ENCODE data around the gene COX17.

COX17 gene

GRCh38 chr3:119675188-119675874 lies 1.9 kb downstream of the COX17 start:
- no peak for TF ChIP-seq CTCF (IDR thresholded peaks at IDR 0.05; ENCODE audit: insufficient read depth, low read depth, low read length, missing control alignments)
- peak overlapping the region; percentile 85 for H3K4me3 ChIP-seq (ENCODE audit: low read depth, low read length)
- no peak for DNase-seq (ENCODE audit: low read depth)

- no peak overlapping the region for H3K4me3 ChIP-seq (ENCODE audit: low read depth, low read length)
- no peak for TF ChIP-seq CTCF (IDR thresholded peaks at IDR 0.05; ENCODE audit: insufficient read depth, low read depth, low read length, missing control alignments)
- DNase-seq (ENCODE audit: low read depth): no peak
Observed at GRCh38 chr3:119673875-119674274, 3.3 kb downstream of the COX17 start.

GRCh38 chr3:119672776-119673175 lies 4.4 kb downstream of the COX17 start:
- no peak overlapping the region for H3K4me3 ChIP-seq (ENCODE audit: low read depth, low read length)
- TF ChIP-seq CTCF (IDR thresholded peaks at IDR 0.05; ENCODE audit: insufficient read depth, low read depth, low read length, missing control alignments): no peak
- no peak for DNase-seq (ENCODE audit: low read depth)

- no peak for DNase-seq (ENCODE audit: low read depth)
- no peak for TF ChIP-seq CTCF (IDR thresholded peaks at IDR 0.05; ENCODE audit: insufficient read depth, low read depth, low read length, missing control alignments)
- H3K4me3 ChIP-seq (ENCODE audit: low read depth, low read length): no peak overlapping the region
Observed at GRCh38 chr3:119669906-119670570, 7.2 kb downstream of the COX17 start.

- DNase-seq (ENCODE audit: low read depth): no peak
- H3K4me3 ChIP-seq (ENCODE audit: low read depth, low read length): no peak overlapping the region
- no peak for TF ChIP-seq CTCF (IDR thresholded peaks at IDR 0.05; ENCODE audit: insufficient read depth, low read depth, low read length, missing control alignments)
Observed at GRCh38 chr3:119665954-119666559, 11.1 kb downstream of the COX17 start.

- DNase-seq (ENCODE audit: low read depth): peak; percentile 22
- TF ChIP-seq CTCF (IDR thresholded peaks at IDR 0.05; ENCODE audit: insufficient read depth, low read depth, low read length, missing control alignments): no peak
- no peak overlapping the region for H3K4me3 ChIP-seq (ENCODE audit: low read depth, low read length)
Observed at GRCh38 chr3:119664850-119665379, 12.3 kb downstream of the COX17 start.
